NCI-H2196 treated with DMSO at 0.1 percent for 48 hours (cell line): ENCODE results near the gene BHLHE23.
A peak's percentile ranks its signal among the peaks of the same experiment; 100 is the strongest.

Experiments used
- DNase-seq: peaks from one replicate; lab custom pipeline; 2025; ENCODE audit not compliant: unreplicated experiment; lab: John Stamatoyannopoulos, UW

The BHLHE23 gene

DNA sequence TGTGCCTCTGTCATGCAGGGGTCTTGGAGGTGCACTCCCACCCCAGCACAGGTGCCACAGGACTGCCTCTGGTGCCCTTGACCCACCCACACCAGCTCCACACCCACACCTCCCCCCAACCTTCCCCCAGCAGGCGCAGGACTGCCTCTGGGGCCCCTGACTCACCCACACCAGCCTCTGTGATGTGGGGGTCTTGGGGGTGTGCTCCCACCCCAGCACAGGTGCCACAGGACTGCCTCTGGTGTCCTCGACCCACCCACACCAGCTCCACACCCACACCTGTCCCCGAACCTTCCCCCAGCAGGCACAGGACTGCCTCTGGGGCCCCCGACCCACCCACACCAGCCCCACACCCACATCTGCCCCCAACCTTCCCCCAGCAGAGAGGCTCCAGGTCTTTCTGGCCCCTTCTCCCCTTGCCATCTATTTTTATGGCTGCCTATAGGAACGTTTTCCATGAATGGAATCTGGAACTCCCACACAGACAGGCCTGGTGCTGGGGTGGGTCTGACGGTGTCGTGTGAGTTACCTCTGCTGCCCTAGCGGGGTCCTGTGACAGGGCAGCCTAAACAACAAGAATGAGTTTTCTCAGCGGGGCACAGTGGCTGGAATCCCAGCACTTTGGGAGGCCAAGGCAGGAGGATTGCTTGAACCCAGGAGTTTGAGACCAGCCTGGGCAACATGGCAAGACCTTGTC is 30.8 kb downstream of the BHLHE23 start:
- DNase-seq = no peak

DNA sequence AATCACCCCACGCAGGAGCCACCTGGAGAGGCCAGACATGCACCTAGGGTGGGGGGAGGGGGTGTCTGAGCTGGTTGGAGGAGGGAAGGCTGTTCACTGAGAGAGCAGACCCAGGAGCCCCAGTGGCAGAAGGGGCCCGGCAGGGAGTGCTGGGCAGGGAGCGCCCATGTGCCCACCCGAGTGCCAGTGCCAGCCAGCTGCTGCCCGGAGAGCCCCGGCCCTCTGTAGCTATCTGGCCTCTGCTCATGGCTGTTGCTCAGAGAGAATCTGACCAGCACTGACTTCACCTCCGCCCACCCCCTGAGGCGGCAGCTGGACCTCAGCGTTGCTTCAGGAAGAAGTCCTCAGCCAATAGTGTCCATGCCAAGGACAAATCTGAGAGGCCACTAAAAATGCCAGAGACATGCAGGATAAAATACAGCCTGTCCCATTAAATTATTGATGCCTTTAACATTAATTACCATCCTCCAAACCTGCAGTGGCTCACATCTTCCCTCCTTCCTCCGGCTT is 31.5 kb downstream of the BHLHE23 start:
- no peak for DNase-seq

DNA sequence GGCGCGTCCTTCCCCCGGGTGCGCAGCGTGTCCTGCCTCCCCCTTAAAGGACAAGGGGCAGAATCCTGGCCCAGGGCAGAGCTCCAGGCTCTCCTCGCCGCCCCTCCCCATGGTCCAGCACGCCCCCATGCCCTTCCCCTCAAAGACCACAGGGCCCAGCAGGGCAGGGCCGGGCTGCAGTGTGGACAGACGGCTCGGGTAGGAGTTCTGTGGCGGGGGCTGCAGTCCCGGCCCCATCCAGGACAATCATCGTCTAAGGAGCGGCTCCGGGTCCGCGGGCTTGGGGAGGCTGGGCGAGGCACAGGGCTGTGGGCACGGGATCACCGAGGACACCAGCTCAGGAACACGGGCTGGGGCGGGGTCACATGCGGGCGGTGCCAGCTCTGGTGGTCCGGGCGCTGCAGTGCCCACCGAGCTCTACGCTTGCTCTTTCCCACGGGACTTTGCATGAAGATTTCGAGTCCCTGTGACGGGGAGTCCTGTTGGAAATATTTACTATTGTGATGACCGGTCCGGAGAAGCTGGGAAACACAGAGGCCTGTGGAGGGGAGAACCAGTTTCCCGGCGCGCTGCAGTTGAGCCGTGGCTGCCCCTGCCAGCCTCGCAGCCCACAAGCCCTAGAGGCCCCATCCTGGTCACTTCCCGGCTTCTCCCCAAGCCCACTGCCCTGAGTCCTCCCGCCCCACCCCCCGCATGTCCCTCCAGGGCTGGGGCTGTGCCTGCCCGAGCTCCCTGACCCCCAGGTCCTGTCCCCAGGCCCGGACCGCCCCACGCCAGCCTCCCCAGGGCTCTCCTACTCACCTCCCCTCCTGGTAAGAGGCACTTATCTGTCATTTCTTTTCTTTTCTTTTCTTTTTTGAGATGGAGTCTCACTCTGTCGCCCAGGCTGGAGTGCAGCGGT is 33.7 kb downstream of the BHLHE23 start:
- no peak for DNase-seq

DNA sequence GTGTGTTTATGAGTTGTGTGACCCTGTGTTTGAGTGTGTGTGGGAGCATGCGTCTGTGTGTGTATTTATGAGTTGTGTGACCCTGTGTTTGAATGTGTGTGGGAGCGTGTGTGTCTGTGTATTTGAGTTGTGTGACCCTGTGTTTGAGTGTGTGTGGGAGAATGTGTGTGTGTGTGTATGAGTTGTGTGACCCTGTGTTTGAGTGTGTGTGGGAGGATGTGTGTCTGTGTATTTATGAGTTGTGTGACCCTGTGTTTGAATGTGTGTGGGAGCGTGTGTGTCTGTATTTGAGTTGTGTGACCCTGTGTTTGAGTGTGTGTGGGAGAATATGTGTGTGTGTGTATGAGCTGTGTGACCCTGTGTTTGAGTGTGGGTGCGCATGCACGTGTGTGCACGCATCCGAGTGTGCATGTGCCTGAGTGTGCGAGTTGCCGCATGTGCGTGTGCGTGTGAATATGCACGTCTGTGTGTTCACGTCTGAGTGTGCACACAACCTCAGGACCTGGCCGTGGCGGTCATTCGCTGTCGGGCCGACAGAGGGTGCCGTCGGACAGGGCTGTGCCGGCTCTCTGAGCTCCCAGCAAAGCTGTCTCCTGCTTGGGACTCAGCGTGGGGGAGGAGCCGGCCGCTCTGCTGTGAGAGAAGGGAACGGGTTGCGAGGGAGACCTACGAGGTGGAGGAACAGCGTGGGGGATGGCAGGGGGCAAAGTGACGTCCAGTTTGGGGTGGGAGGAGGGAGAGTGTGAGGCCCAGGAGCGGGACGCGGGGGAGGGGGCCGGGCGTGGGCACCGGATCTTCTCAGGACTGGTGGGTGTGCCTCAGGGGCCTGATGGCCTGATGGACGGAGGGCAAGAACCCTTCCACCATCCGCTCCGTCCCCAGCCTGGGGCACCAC is 34.6 kb downstream of the BHLHE23 start:
- peak; percentile 50 for DNase-seq

DNA sequence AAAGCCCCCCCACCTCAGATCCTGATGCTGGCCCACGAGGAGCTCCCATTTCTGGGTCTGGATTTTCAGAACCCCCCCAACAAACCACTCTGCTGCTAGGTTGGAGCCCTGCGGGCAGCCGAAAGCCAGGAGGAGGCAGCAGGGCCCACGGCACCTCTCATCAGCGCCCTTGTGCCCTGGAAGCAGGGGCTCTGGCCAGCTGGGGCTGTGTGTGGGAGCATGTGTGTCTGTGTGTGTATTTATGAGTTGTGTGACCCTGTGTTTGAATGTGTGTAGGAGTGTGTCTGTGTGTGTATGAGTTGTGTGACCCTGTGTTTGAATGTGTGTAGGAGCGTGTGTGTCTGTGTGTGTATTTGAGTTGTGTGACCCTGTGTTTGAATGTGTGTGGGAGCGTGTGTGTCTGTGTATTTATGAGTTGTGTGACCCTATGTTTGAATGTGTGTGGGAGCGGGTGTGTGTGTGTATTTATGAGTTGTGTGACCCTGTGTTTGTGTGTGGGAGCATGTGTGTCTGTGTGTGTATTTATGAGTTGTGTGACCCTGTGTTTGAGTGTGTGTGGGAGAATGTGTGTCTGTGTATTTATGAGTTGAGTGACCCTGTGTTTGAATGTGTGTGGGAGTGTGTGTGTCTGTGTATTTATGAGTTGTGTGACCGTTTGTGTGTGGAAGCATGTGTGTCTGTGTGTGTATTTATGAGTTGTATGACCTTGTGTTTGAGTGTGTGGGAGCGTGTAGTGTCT is 35.4 kb downstream of the BHLHE23 start:
- DNase-seq = no peak

DNA sequence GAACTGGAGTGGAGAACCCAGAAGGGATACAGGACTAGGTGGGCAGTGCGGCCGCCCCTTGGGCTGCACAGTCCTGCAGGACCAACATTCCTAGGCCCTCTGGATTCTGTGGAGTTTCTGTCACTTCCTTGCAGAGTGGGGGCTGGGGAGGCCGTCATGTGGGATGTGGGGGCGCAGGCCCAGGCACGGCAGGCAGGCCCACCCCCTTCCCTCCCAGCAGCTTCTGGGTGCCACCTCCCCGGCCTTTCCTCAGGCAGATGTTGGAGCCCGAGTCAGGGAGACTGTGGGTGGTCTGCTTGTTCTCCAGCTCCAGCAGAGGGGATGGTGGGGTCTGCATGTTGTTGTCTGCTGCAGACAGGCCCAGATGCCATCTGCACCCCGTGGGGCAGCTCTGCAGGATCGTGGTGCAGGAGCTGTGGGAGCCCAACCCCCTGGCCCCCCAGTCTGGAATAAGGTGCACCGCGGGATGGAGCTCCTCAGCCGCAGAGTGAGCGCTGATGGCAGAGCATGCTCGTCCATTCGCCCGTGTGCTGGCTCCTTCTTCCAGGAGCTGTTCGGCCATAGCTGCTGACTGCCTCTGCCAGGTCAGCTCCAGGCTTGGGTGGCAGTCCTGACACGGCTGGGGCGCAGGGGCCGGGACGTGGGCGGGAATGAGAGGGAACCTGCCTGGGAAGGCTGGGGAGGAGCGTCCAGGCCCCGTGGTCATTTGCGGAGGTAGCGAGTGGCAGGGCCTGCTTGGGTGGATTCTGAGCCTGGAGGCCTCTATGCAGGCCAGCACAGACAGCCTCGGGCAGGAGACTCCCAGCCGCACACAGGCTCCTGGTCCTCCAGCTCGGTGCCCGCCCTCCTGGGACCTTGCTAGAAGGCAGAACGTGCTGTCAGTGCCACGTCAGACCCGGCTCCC is 36.2 kb downstream of the BHLHE23 start:
- no peak for DNase-seq

DNA sequence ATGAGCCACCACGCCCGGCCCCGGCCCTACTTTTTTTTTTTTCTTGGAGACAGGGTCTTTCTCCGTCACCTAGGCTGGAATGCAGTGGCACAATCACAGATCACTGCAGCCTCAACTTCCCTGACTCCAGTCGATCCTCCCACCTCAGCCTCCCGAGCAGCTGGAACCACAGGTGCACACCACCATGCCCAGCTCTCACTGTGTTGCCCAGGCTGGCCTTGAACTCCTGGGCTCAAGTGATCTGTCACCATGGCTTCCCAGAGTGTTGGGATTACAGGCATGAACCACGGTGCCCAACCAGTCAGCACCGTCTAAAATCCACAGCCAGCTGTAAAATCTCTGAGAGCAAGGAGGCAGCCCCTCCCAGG is 36.8 kb downstream of the BHLHE23 start:
- no peak for DNase-seq

DNA sequence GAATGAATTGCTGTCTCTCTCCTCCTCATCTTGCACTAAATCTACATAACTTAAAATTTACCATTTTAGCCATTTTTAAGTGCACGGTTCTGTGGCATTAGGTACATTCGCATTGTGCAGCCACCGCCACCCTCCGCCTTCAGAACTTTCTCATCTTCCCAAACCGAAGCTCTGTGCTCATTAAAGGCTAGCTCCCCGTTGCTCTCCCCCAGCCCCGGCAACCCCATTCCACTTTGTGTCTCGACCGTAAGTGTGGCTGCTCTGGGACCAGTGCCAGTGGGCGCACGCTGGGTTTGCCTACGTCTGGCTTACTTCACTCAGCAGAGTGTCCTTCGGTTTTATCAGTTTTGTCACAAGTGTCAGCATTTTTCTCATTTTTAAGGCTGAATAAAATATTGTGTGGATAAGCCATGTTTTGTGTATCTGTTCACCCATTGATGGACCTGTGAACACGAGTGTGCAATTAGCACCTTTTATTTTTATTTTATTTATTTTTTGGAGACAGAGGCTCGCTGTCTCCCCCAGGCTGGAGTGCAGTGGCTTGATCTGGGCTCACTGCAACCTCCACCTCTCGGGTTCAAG is 37.5 kb downstream of the BHLHE23 start:
- no peak for DNase-seq

DNA sequence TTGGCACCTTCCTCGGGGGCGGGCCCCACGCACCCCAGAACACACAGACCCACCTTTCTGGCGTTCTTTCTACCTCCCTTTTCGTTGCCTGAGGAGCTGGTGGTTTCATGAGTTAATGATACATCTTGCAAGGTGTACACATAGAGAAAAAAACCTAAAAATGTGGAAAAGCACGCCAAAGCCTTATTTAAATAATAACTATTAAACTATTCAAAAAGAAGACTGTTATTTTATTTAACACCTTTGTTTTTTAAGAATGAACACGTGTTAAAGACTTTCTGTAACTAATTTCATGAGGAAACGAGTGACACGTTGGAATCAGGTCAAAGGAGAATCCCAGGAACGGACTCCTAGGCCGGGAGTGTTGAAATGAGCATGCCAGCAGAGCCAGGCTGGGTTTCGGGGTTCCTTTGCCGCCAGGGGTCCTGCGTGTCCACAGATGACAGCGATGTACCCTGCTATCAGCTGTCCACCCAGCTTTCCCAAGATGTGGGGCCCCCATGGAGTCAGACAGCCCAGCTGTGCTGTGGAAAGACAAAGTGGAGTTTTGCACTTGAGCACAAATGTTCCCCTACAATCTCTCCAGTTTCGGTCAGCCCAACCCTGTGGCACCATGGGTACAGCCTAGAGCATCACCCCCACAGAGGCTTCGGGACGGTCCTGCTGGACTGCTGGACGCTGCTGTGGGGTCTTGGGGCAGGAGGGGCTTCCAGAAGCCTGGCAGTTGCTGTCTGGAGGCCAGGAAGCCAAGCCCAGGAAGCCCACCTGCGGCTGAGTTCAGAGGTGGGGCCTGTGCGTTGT is 38.2 kb downstream of the BHLHE23 start:
- no peak for DNase-seq

DNA sequence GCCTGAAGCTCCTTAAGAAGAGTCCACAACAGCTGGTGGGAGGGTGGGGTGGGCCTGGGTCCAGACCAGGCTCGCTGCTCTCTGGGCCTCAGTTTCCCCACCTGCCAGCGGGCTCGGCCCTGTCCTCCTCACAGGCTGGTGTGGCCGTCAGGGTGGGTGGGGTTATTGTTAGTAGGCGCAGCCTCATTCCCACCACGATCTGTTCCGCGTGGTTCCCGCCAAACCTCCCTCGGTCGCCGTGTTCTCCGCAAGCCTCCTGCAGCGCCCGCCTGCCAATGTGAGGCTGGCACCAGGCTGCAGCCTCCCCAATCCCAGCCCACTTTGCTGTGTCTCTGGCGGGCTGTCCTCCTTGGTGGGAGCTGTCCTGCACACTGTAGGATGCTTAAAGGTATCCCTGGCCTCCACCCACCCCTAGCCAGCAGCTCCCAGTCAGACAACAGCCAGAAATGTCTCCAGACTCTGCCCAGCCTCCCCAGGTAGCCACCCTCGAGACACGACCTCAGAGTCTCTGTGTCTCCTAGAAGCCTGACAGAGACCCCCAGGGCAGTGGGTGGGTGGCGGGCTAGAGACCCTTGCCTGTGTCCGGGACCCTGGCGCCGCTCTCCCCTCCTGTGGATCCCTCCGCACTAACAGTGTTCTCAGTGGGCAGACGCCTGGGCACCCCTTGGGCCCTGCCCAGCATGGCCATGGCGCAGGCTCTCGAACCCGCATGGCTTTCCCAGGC is 39.0 kb downstream of the BHLHE23 start:
- no peak for DNase-seq

DNA sequence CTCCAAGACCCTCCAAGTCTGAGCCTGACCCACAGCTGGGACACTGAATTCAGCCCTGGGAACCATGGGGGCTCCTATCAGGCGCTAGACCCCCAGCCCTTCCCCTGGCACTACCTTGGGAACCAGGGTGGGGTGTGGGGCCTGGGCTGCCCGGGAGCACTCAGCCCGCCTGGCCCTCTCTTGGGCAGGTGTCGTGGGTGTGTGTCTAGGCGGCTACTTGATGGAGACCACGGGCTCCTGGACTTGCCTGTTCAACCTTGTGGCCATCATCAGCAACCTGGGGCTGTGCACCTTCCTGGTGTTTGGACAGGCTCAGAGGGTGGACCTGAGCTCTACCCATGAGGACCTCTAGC is 39.6 kb downstream of the BHLHE23 start:
- no peak for DNase-seq

DNA sequence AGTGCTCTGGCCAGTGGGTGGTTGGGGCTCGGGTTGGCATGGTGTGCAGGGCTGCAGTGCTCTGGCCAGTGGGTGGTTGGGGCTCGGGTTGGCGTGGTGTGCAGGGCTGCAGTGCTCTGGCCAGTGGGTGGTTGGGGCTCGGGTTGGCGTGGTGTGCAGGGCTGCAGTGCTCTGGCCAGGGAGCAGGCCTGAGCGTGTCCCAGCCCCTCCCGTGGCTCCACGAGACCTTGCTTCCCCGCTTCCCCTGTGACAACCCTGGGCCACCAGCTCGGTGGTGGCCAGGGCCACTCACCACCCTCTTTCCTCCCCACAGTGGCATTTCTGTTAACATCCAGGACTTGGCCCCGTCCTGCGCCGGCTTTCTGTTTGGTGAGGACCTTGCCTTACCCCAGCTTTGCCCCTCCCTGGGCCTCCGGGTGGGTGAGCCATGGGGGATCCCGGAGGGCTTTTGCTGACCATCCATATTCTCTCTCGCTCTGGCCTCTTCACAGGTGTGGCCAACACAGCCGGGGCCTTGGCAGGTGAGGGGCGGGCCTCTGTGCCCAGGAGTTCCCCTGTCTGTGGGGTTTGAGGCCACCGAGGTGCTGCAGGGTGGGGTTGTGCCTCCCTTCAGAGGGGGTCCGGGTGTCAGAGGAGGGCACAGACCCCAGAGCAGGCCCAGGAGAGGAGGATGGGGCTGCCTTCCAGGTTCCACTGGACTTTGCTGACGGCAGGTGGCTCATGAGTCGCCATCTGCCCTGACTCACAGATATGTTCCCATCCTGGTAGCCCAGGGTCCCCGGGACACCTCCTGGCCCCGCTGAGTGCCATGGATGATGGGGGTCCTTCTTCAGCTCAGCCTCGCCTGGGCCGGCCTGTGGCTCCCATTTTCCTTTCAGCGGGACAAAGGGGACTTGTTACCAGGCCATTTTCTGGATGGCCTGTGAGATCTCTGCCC is 40.3 kb downstream of the BHLHE23 start:
- DNase-seq = no peak

DNA sequence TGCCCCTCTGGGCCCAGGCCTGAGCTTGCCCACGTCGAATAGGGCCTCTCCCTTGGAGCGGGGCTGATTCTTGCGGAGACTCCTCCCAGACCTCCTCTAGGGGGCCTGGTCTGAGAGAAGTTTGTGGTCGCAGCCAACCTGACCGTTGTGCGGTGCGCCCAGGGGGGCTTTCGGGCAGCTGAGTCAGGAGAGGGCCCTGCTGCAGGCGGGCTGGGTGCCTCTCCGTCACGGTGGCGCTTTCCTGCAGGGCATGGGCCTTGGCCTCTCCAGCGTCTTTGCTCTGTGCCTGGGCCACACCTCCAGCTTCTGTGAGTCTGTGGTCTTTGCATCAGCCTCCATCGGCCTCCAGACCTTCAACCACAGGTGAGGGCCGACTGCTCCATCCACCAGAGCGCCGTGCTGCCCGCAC is 41.4 kb downstream of the BHLHE23 start:
- no peak for DNase-seq

DNA sequence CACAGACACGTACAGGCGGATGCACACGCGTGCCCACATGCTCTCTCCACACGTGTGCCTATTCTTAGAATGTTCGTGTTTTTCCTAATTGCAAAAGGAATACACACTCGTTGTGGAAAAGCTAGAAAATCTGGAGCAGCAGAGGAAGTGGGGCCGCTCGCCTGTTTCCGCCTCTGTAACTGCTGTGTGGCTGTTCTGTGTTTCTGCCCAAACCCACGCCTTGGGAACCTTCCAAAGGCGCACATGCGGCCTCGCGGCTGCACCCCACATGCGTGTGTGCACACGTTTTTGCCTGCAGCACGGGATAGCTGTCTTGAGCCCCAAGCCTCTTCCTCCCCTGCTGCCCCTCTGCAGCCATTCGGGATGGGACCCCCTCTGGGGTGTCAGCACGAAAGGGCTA is 42.1 kb downstream of the BHLHE23 start:
- no peak for DNase-seq

DNA sequence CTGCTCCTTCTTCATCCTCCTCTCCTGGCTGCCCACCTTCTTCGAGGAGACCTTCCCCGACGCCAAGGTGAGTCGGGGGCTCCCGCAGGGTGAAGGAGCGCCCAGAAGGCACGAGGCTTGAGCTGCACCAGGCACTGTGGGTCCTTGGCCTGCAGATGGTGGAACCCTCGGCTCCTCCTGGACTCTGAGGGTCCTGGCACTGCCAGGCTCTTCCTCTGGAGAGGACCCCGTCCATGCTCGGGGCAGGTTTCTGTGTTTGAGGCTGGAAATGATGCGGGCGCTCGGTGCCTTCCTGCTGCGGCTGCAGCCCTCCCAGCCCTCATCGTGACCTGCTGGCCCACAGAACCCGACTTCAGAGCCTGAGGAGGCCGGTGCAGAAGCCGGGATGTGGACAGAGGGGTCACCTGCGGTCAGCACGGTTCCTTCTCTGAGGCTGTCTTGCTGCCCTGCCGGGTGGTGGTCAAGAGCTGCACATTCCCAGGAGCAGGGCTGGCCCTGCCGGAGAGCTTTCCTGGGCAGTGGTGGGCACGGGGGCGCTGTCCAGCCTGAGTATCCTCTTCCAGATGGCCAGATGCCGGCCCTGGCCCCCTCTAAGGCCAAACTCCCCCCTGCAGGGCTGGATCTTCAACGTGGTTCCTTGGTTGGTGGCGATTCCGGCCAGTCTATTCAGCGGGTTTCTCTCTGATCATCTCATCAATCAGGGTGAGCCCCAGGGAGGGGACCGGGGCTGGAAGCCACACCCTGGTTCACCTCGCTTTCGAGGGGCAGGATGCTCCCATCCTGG is 43.0 kb downstream of the BHLHE23 start:
- DNase-seq = no peak
